ENCODE measurements around the gene ROPN1B. TPM values are rescaled to one million over a fixed set of nuclear protein-coding genes. Genes with fewer than 3 reads are reported as not detected.
"Not testable (repeated sequence)": the region's sequence is repeated elsewhere in the genome, so short reads cannot be mapped to it uniquely, and the experiment has no call there.

Gene ROPN1B
- not detected for total RNA-seq (ENCODE audit: unreplicated experiment)
- long read RNA-seq: 0 reads

- H3K4me1 Mint-ChIP-seq (ENCODE audit: low read depth, unreplicated experiment); H3K27me3 Mint-ChIP-seq (ENCODE audit: unreplicated experiment); H3K27ac Mint-ChIP-seq (ENCODE audit: unreplicated experiment); H3K36me3 Mint-ChIP-seq (ENCODE audit: unreplicated experiment); H3K9me3 Mint-ChIP-seq (ENCODE audit: unreplicated experiment); DNase-seq: not testable (repeated sequence)
- H3K4me3 Mint-ChIP-seq (ENCODE audit: unreplicated experiment): peak within 1 kb of the TSS; percentile 47
Observed at GRCh38 chr3:125968701-125969592, at the start of gene ROPN1B. Gene ROPN1B (plus strand): TSS chr3:125969178. CDS start chr3:125972055, 2,877 bp downstream.

- H3K36me3 Mint-ChIP-seq (ENCODE audit: unreplicated experiment); H3K4me3 Mint-ChIP-seq (ENCODE audit: unreplicated experiment); H3K27me3 Mint-ChIP-seq (ENCODE audit: unreplicated experiment); DNase-seq; H3K27ac Mint-ChIP-seq (ENCODE audit: unreplicated experiment); H3K9me3 Mint-ChIP-seq (ENCODE audit: unreplicated experiment): not testable (repeated sequence)
- peaks cover 18% of the 10 kb centered on the region for H3K4me1 Mint-ChIP-seq (ENCODE audit: low read depth, unreplicated experiment)
Observed at GRCh38 chr3:125920191-125920590, 48.8 kb upstream of the ROPN1B start.

GRCh38 chr3:125920751-125921279, 48.2 kb upstream of the ROPN1B start:
- H3K27ac Mint-ChIP-seq (ENCODE audit: unreplicated experiment): peak overlapping the region; percentile 22
- DNase-seq; H3K9me3 Mint-ChIP-seq (ENCODE audit: unreplicated experiment); H3K27me3 Mint-ChIP-seq (ENCODE audit: unreplicated experiment); H3K4me3 Mint-ChIP-seq (ENCODE audit: unreplicated experiment); H3K36me3 Mint-ChIP-seq (ENCODE audit: unreplicated experiment): not testable (repeated sequence)
- H3K4me1 Mint-ChIP-seq (ENCODE audit: low read depth, unreplicated experiment): peaks cover 18% of the 10 kb centered on the region

- not testable (repeated sequence) for H3K27ac Mint-ChIP-seq (ENCODE audit: unreplicated experiment); H3K4me3 Mint-ChIP-seq (ENCODE audit: unreplicated experiment)
- H3K4me1 Mint-ChIP-seq (ENCODE audit: low read depth, unreplicated experiment): peaks cover 18% of the 10 kb centered on the region
Observed at GRCh38 chr3:125921712-125922111, 47.3 kb upstream of the ROPN1B start.

DNA sequence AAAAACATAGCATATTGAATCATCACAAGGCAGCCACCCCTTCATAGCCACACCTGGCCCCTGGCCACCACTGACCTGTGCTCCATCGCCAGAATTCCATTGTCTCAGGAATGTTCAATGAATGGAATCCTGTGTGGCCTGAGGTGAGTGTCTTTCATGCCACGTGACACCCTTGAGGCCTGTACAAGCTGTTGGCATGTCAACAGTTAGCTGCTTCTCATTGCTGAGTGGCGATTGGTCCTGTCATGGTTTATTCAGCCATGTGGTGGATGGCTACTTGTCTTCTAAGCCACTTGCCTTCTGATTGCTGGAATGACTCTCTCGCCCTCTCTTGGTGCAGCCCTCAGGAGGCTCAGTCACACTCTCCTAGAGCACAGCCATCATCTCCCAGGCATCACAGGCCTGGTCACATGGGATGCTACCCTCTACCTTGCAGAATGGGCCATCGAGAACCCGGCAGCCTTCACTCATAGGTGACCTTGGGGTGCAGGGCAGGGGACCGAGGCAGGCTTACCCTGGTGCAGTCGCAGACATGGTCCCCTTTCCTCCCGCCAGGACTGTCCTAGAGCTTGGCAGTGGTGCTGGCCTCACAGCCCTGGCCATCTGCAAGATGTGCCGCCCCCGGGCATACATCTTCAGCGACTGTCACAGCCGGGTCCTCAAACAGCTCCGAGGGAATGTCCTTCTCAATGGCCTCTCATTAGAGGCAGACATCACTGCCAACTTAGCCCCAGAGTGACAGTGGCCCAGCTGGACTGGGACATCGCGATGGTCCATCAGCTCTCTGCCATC, 45.5 kb upstream of the ROPN1B start:
- H3K27me3 Mint-ChIP-seq (ENCODE audit: unreplicated experiment); DNase-seq; H3K4me3 Mint-ChIP-seq (ENCODE audit: unreplicated experiment); H3K27ac Mint-ChIP-seq (ENCODE audit: unreplicated experiment); H3K36me3 Mint-ChIP-seq (ENCODE audit: unreplicated experiment); H3K9me3 Mint-ChIP-seq (ENCODE audit: unreplicated experiment): not testable (repeated sequence)
- peaks cover 16% of the 10 kb centered on the region for H3K4me1 Mint-ChIP-seq (ENCODE audit: low read depth, unreplicated experiment)

More at GRCh38 chr3:125921712-125922111, 47.3 kb upstream of the ROPN1B start:
- not testable (repeated sequence) for H3K9me3 Mint-ChIP-seq (ENCODE audit: unreplicated experiment); H3K27me3 Mint-ChIP-seq (ENCODE audit: unreplicated experiment); H3K36me3 Mint-ChIP-seq (ENCODE audit: unreplicated experiment)
- TF ChIP-seq, protein P1, sequence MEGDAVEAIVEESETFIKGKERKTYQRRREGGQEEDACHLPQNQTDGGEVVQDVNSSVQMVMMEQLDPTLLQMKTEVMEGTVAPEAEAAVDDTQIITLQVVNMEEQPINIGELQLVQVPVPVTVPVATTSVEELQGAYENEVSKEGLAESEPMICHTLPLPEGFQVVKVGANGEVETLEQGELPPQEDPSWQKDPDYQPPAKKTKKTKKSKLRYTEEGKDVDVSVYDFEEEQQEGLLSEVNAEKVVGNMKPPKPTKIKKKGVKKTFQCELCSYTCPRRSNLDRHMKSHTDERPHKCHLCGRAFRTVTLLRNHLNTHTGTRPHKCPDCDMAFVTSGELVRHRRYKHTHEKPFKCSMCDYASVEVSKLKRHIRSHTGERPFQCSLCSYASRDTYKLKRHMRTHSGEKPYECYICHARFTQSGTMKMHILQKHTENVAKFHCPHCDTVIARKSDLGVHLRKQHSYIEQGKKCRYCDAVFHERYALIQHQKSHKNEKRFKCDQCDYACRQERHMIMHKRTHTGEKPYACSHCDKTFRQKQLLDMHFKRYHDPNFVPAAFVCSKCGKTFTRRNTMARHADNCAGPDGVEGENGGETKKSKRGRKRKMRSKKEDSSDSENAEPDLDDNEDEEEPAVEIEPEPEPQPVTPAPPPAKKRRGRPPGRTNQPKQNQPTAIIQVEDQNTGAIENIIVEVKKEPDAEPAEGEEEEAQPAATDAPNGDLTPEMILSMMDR (IDR thresholded peaks at IDR 0.05; ENCODE audit: partially characterized antibody, unreplicated experiment): peak; percentile 59
- peak; percentile 71 for DNase-seq

DNA sequence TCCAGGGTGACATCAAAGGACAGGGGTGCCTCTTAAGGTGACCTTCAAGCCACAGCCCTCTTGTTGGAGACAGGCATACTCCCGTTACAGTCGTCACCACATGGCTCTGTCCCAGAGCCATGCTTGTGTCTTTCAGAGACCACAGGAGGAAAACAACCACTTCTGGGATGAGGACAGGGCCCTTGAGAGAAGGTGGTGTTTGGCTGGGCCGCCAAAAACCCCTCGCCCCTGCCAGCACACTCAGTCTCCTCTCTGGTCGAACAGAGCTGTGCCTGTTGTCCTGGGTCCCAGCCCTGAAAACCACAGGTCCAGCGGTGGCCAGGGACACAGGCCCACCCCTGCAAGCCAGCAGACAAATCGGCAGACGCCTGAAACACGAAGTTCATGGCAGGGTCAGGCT, 44.7 kb upstream of the ROPN1B start:
- H3K4me3 Mint-ChIP-seq (ENCODE audit: unreplicated experiment); H3K9me3 Mint-ChIP-seq (ENCODE audit: unreplicated experiment); H3K36me3 Mint-ChIP-seq (ENCODE audit: unreplicated experiment); H3K27me3 Mint-ChIP-seq (ENCODE audit: unreplicated experiment); H3K27ac Mint-ChIP-seq (ENCODE audit: unreplicated experiment); DNase-seq: not testable (repeated sequence)
- peaks cover 13% of the 10 kb centered on the region for H3K4me1 Mint-ChIP-seq (ENCODE audit: low read depth, unreplicated experiment)

DNA sequence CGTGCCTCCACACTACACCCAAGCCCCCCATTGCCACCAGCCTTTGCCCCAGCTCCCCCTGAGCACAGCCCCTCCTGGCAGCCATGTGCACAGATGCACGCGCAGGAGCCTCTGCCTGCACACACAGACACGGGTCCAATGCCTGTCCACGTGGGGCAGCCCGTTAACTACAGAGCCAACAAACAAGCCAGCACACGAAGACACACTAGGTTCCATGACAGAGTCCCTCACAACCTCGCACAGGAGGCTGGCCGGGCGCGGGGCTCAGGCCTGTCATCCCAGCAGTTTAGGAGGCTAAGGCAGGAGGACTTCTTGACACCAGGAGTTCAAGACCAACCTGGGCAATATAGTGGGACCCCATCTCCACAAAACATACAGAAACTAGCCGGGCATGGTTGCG, 43.3 kb upstream of the ROPN1B start:
- H3K9me3 Mint-ChIP-seq (ENCODE audit: unreplicated experiment); DNase-seq; H3K27me3 Mint-ChIP-seq (ENCODE audit: unreplicated experiment); H3K4me3 Mint-ChIP-seq (ENCODE audit: unreplicated experiment); H3K27ac Mint-ChIP-seq (ENCODE audit: unreplicated experiment); H3K4me1 Mint-ChIP-seq (ENCODE audit: low read depth, unreplicated experiment); H3K36me3 Mint-ChIP-seq (ENCODE audit: unreplicated experiment): not testable (repeated sequence)

Data from glutamatergic neuron (in vitro differentiated cells).